SIG-M5 treated with dmso at 0.1 percent for 504 hours (cell line): Measurements from ENCODE around the gene TRMT112.

Source experiments
- DNase-seq: peaks from one replicate; lab custom pipeline; 2025; ENCODE audit not compliant: unreplicated experiment; lab: John Stamatoyannopoulos, UW

The TRMT112 gene

DNA sequence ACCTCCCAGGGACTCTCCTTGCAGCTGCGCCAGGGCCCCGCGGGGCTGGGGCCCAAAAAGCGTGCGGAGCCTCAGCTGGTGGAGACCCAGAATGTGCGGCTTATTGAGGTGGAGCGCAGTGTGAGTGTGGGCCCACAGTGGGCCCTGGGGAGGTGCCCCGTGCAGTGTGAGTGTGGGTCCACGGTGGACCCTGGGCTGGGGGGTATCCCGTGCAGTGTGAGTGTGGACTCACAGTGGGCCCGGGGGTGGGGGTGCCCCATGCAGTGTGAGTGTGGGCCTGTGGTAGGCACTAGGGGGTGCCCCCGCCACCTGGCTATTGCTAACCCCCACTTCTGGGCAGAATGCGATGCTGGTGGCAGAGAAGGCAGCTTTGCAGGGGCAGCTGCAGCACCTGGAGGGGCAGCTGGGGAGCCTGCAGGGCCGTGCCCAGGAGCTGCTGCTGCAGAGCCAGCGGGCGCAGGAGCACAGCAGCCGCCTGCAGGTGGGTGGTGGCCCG is 33.8 kb upstream of the TRMT112 start:
- DNase-seq: no peak

DNA sequence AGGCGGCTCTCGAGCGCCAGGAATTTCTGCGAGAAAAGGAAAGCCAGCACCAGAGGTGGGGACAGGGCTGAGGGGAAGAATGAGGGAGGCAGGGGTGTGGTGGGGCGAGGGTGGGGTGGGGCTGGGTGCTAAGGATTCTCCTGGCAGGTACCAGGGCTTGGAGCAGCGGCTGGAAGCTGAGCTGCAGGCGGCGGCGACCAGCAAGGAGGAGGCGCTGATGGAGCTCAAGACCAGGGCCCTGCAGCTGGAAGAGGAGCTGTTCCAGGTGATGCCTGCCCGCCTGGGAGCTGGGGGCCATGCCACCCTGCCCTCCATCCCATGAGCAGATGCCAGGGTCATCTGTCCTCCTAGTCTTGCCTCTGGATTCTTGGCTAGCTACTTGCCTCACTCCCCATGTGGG is 32.0 kb upstream of the TRMT112 start:
- no peak for DNase-seq

DNA sequence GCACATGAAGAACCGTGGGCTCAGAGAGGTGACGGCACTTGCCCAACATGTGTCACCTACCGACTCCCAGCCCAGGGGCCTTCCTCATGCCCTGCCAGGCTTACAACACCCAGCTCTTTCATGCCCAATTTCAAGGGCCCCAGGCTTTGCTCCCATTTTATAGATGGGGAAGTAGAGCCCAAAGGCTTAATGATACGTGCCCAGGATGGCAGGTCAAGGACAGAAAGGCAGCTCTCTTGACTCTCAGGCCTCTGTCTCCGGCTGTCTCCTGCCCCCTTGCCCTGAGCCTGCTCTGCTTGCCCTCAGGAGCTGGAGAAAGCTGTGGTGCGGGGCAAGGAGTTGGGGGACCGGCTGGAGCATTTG is 31.6 kb upstream of the TRMT112 start:
- no peak for DNase-seq

- DNase-seq: no peak
Measured at GRCh38 chr11:64348383-64349024, 31.1 kb upstream of the TRMT112 start.

- DNase-seq: peak; percentile 69
Measured at GRCh38 chr11:64347193-64347867, 30.0 kb upstream of the TRMT112 start.

- DNase-seq: no peak
Measured at GRCh38 chr11:64344787-64345186, 27.4 kb upstream of the TRMT112 start.

- no peak for DNase-seq
Measured at GRCh38 chr11:64343767-64344559, 26.6 kb upstream of the TRMT112 start.

- DNase-seq: no peak
Measured at GRCh38 chr11:64342869-64343745, 25.7 kb upstream of the TRMT112 start.

GRCh38 chr11:64341851-64342791 is 24.8 kb upstream of the TRMT112 start:
- DNase-seq: peak; percentile 87

DNA sequence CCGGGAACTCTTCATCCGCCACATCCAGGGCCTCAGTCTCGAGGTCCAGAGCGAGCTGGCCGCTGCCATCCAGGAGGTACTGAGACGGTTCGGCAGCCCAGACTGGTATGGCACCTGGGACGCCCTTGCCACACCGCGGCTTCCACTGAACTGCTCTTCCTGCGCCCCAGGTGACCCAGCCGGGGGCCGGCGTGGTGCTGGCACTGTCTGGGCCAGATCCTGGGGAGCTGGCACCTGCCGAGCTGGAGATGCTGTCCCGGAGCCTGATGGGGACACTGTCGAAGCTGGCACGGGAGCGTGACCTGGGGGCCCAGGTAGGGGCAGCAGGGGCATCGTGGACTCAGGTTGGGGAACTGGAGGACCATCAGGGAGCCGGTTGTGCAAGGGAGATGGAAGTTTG is 24.1 kb upstream of the TRMT112 start:
- DNase-seq: no peak

DNA sequence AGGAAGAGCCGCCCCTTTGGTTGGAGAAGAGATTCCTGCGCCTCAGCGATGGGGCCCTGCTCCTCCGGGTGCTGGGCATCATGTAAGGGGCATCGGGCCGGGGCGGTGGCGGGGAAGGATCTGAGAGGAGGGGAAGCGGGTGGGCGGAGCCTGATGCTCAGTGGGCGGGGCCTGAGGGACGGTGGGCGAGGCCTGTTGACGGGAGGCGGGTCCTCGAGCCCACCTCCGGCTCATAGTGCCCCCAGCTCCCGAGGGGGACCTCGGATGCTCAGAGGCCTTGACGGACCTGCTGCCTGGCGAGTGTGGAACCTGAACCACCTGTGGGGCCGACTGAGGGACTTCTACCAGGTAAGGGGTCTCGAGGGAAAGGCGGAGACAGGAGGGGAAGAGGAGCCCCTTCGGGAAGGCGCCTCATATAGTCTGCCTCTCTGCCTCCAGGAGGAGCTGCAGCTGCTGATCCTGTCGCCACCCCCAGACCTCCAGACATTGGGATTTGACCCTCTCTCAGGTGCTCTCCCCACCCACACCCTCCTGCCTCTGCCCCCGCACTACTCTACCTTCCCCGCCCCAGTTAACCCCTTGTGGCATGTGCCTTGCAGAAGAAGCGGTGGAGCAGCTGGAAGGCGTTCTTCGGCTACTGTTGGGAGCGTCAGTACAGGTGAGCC is 23.4 kb upstream of the TRMT112 start:
- DNase-seq: no peak

DNA sequence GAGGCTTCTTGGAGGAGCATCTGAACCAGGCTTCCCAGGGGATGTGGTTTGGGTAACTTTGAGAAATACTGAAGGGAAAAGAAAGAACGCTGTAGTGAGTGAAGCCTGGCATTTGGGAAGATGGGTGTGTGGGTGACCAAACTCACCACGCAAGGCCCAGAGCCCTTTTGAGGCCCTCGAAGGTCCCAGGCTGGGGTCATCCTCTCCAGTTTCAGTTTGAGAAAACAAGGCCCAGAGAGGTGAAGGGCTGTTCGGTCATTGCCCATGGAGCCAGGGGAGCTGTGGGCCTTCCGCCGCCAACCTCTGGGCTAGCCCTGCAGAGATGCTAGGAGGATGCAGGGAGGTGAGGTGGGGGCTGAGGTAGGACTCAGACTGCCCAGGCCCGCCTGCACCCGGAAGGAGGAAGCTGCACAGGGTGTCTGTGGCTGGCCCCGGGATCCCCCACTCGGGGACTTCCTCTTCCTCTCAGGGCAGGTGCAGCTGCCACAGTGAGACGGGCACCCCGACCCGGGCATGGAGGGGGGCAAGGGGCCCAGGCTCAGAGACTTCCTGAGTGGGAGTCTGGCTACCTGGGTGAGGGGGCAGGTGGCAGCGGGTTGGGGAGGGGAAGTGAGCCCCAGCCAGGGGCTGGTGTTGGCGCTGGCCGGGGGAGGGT is 22.5 kb upstream of the TRMT112 start, which contains the start of gene CCDC88B:
TSS of gene CCDC88B (plus strand) at position 451 of the 655 bp plus-strand sequence. CDS start at position 514, 63 bp downstream.
- DNase-seq: peak; percentile 53

GRCh38 chr11:64339286-64339685 is 21.9 kb upstream of the TRMT112 start:
- no peak for DNase-seq

DNA sequence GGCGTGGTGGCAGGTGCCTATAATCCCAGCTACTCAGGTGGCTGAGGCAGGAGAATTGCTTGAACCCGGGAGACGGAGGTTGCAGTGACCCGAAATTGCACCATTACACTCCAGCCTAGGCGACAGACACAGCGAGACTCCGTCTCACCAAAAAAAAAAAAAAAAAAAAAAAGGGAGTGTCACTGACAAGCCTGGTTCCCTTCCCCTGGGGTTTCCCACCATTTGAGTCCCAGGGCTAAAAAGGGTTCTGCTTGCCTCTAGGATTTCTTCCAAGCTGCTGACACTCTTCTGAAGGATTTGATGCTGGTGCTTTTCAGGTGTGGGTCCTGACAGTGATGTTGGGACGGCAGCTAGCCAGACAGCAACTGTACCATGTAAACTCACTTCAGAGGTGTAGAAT is 21.4 kb upstream of the TRMT112 start:
- DNase-seq: no peak

GRCh38 chr11:64337538-64338249 is 20.3 kb upstream of the TRMT112 start:
- DNase-seq: no peak

GRCh38 chr11:64334764-64335735 is 17.7 kb upstream of the TRMT112 start:
- DNase-seq: peak; percentile 96

DNA sequence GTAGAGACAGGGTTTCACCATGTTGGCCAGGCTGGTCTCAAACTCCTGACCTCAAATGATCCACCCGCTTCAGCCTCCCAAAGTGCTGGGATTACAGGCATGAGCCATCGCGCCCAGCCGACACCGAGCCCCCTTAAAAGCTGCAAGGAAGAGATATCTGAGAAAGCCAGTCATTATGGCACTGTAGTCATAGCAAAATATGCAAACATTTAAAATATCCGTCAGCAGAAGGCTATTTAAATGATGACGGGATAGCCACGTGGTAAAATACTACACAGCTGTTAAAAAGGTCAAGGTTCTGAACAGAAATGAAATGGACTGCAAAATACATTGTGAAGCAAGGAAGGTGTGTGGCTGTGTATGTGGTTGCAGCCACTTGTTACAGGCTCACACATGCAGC is 16.2 kb upstream of the TRMT112 start:
- DNase-seq: no peak
